Gastrocnemius medialis (tissue), 4 donors: Measurements from ENCODE around the gene XPNPEP2.

ENCODE experiments used
- CTCF ChIP-seq, 5 experiments: fragments of 450-650 bp in 3 of 5; fragments of 200-600 bp in 2 of 5; sonication (generic) in 2 of 5; IDR thresholded peaks in 4 of 5; conservative IDR thresholded peaks in 1 of 5; 1 replicate in 4 of 5; 2 replicates in 1 of 5; pipeline ENCODE4 v1.5.1; 2016 to 2019; ENCODE audit warnings: antibody characterized with exemption in 5 of 5, mild to moderate bottlenecking in 3 of 5, moderate library complexity in 3 of 5
- POLR2A ChIP-seq, 2 donors: fragments of 450-650 bp; IDR thresholded peaks; one replicate each; pipeline ENCODE4 v1.6.1; 2017; ENCODE audit warnings: antibody characterized with exemption in 2 of 2, mild to moderate bottlenecking in 2 of 2, moderate library complexity in 2 of 2

- TF ChIP-seq CTCF (IDR thresholded peaks at IDR 0.05 in 4 of 5, conservative IDR thresholded peaks at IDR 0.05 in 1 of 5) (no peak), POLR2A (IDR thresholded peaks at IDR 0.05) (no peak)
Measured at GRCh38 chrX:129695937-129696336, 42.8 kb upstream of the XPNPEP2 start.
